SH-SY5Y (cell line): Measurements from ENCODE around the gene YBX1.

Experiments used
- GATA2 ChIP-seq: IDR thresholded peaks from 2 replicates; pipeline ENCODE4 v1.6.1; 2011; ENCODE audit warnings: mild to moderate bottlenecking, low read depth, low read length
- GATA3 ChIP-seq: IDR thresholded peaks from 2 replicates; pipeline ENCODE4 v1.6.1; 2011; ENCODE audit warnings: low read depth, mild to moderate bottlenecking, low read length, moderate library complexity

DNA sequence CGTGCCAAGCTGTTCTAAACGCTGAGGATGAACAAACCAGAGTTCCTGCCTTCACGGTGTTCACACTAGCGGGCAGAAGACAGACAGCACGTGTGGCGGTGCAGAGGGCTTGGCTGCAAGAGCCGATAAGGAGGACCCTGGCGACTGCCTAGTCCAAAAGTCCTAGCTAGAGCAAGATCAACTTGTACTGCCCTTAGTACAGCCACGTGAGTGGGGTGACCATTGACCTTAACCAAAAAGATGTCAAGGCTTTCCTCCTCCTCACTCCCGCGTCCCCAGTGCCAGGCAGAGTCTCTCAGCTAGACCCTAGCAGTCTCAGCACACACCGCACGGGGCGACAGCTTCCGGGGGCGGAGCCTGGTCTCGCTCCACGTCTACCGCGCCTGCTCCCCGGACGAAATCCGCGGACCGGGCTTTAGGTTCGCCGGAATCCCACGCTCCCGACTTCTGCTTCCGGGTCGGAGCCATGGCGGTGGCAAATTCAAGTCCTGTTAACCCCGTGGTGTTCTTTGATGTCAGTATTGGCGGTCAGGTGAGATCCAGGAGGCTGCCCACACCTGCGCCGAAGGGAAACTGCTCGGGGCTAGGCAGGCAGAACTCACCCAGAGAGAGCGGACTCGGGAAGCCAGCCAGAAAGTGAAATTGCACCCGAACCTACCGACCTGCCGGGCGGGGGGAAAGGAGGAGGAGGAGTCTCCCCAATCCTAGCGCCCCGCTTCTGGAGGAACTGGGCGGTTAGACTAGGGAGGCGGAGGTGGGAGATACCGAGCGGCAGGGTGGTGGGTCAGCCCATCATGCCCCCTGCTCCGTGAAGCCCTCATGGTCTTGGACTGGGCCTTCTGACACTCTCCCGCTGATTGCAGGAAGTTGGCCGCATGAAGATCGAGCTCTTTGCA is 24.0 kb upstream of the YBX1 start, which contains the start of gene PPIH:
- TF ChIP-seq GATA3 (no peak), GATA2 (no peak)
